HK-2 (cell line): ENCODE data around the gene DDX17.

Experiments used
- DNase-seq: peaks from one replicate; pipeline ENCODE4 v3.0.0-alpha.2; 2018; ENCODE audit not compliant: unreplicated experiment

The DDX17 gene

DNA sequence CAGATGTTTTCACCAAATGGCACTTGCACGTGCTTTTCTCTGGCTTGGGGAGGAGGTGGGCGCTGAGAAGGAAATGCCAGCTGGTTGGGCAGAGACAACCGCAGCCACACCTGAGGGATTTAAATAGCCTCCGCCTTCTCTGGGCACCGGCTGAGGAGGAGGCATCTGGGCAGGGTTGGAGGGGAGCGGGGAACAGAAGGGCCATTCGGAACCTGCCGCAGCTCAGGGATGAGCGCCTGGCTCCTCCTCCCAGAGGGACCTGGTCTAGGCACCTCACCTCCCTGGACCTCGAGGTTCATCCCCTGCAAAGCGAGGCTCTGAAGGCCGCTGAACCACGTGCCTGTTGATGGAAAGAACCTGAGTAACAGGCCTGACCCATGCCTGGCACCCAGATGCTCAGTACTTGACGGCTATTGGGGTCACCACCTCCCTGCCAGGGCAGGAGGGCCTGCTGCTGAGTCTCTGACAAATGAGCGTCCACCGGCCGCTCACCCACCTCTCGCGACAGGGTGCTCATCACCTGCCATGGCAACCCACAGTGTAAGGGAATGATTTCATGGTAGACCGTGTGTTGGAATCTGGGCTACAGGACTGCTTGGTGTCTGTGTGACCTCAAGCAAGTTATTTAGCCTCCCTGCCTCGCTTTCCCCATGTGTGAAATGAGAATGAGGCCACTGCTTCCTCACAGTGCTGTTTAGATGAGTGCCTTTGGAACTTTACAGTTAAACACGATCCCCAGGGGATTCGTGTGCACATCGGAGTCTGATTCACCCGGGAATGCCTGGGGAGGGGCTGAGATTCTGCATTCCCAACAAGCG is 40.2 kb downstream of the DDX17 start:
- DNase-seq, result no peak

DNA sequence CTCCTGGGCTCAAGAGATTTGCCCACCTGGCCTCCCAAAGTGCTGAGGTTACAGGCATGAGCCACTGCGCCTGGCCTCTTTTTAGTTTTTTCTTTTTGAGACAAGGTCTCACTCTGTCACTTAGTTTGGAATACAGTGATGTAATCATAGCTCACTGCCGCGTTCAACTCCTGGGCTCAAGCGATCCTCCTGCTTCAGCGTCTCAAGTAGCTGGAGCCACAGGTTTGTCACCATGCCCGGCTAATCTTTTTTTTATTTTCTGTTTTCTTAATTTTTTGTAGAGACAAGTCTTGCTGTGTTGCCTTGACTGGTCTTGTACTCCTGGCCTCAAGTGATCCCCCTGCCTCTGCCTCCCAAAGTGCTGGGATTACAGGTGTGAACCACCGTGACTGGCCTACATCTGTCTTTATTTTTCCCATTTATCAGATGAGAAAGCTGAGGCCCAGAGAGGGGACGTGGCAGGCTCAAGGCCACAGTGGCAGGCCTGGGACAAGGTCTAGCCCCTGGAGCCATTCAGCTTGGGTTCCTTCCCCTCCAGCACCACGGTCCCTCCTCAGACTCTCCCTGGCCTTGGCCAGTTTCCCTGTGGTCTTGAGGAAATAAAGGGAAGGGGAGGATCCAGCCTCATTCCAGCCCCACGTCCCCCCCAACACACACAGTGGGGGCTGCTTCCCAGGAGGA is 41.0 kb downstream of the DDX17 start:
- DNase-seq, result no peak

DNA sequence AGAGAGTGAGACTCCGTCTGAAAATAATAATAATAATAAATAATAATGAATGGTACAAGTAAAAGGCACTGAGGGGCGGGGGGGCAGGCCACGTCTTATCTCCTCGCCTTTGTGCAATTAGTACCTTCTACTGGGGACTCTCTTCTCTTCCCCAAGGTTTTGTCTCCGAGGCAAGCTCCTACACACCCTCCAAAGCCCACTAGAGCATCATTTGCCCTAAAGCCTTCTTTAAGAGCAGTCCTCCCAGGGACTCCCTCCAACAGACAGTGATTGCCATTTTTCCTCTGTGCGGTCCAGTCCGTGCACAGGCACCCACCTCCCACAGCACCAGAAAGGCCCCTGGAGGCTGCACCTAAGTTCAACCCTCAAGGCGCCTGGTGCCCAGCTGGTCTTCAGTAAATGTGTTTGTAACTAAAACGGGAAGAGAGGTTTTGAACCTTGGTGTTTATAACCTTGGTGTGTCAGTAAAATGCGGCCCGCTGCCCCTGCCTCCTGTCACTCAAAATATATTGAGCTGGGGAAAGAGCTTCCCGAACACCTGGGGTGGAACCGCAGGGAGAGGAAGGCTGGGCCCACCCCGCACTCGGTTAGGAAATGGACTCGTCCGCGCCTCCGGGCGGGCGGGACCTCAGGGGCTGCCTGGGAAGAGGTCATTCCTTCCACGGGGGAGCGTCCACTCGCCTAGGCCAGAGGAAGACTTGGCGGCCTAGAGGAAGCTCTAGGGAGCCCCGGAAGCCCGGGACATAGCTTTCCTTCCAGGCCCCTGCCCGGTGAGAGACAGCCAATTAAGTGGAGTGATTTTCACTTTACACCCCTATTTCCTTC is 42.9 kb downstream of the DDX17 start:
- no peak for DNase-seq

DNA sequence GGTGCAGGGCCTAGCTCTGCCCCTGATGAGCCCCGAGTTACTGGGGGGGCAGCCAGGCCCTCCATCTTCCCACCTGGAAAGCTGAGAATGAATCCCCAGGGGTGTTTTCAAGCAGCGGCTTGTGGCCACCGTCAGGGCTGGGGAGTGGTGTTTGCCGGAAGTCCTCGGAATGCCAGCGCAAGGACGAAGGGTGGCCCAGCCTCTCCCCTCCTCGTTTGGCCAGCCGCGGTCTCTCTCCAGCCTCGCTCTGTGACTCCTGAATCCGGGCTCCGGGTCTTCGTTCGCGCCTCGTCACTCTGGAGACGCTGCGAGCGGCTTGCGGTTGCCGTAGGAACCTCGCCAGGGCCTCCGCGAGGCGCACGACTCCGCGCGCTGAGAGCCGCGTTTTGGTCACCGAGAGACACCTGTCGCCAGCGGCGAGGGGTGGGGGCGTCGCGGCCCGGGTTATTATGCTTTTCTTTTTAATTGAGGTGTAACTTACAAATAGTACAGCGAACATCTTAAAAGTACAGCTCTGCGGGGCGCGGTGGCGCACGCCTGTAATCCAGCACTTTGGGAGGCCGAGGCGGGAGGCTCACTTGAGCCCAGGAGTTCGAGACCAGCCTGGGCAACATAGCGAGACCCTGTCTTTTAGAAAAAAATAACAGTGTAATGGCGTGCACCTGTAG is 44.6 kb downstream of the DDX17 start:
- DNase-seq, result peak; percentile 77

DNA sequence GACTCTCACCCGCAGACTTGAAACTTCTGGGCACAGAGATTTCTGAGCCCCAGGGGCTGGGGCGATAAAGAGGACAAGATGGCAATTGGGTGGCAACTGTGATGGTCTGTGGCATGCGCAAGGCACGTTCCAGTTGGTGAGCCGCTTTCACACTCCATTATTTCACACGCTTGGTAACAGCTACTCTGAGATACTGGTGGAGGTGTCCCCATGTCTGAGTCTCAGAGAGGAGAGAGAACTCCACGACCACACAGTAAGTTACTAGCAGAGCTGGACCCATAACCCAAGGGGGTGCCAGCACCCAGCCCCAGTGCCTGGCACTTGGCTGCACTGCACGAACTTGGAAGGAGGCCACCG is 45.1 kb downstream of the DDX17 start:
- no peak for DNase-seq

DNA sequence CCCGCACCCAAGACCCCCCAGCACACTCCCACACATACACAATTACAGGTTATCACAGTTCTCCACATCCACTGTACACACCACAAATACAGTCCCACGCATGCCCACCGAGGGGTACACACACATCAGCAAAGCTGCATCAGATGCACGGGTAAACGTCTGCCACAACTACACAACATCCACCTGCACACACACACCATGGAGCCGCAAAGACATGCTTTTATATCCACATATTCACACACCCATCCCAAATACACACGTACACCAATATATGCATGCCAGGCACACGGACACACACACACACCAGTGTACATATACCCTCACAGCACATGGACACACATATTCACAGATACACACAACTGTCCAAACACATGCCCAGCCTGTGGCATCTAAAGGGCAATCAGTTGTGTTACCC is 45.7 kb downstream of the DDX17 start:
- no peak for DNase-seq

DNA sequence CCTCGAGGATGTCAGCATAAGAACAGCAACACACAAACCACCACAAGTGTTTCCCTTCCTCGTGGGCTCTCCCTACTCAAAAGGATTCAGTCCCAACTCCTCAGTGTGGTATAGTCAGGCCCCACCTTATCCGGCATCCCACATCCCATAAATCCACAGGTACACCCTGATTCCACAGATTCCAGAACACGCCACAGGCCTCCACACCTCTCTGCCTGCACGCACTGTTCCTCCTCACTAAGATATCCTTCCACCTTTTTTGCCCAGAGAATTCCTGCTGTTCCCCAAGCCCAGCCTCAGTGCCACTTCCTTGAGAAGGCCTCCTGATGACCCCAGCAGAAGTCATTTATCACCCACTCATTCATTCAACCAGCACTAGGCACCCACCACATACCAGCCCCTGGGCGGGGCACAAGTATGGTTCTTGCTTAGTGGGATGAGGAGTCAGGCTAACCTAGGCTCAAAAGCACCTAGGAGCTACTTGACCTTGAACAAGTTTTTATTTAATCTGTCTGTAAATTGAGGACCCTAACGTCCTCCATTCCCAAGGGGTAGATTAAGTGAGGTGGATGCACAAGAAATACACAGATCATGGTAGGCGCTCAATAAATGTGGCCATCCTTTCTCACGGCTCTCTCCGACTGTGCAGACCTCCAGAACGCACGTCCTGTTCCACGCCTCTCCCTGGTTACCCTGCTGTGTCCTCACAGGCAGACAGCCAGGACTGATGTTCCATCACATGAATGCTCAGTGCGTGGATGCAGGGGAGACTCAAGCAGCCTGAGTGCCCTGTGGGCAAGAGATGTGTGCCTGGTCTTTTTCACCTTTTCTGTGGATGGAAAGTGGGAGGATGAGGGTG is 49.0 kb downstream of the DDX17 start:
- DNase-seq, result no peak

DNA sequence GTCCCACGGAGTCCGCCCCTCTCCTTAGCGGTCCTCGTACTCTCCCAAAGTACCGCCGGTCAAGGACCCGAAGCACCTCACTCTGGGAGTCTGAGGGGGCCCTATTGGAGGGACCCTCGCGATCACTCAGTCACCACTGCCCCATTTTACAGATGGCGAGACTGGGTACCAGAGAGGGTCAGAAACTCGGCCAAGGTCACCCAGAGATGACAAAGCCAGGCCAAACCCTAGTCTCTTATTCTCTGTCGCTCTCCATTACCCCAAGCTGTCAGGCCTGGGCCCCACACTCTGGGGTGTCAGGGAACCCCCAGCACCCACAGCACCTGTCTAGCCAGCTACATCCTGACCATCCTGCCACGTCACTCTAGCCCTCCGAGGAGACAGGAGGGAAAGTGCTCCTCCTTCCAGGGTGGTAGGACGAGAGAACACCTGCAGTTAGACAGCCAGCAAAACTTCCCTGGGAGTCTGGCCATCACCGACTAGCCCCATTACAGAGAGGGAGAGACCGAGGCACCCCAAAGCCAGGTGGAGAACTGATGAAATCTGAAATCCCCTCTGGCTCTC is 49.8 kb downstream of the DDX17 start:
- DNase-seq, result no peak

DNA sequence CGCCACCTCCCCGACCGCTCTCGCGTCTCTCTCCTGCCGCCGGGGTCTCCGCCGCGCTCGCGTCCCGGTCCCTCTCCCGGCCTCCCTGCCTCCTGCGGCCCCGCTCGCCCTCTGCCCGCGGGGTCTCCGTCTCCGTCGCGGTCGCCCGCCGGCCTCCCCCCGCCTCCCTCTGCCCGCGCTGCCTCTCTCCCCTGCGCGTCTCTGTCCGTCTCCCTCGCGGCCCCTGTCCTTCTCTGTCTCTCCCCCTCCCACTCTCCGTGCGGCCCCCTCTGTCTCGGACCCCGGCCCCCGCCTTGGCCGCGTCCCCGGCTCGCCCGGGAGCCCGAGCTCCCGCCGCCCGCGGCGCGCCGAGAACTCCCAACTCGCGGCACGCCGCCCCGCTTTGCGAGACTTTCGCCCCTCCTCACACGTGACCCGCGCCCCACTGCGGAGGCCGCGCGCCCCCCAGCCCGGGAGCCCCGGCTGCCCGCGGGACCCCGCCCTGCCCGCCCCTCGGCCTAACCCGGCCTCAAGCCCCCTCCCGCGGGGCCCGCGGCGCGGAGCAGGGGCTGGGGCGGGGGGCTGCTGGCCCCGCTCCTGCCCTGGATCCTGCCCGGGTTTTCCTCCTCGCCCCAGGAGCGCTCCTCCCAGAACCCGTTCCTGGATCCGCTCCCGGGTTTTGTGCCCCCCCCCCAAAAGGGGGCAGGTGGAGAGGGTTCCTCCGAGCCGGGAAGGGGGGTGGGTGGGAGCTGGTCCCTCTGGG is 50.4 kb downstream of the DDX17 start:
- no peak for DNase-seq

DNA sequence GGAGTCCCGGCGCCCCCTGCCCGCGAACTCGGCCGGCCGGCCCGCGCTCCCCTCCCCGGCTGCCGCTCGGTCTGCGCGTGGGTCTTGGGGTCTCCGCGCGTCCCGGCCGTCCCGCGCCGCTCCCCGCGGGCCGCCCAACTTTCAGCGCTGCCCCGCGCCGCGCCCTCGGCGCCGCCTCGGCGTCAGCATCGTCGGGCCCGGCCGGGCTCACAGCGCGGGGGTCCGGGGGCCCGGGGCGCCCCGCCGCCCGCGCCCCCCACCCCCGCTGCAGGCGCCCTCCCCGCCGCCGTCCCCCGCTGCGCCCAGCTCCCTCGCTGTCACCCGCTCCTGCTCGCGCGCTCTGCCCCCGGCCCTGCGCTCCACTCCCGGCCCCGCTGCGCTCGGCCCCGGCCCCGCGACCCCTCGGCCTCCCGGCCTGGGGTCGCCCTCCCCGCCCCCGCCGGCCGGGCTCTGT is 51.0 kb downstream of the DDX17 start, which contains the start of gene KCNJ4:
Gene KCNJ4 (minus strand): TSS at position 124 of the 454 bp plus-strand sequence. CDS start 27,067 bp downstream, outside the sequence.
- DNase-seq, result no peak

DNA sequence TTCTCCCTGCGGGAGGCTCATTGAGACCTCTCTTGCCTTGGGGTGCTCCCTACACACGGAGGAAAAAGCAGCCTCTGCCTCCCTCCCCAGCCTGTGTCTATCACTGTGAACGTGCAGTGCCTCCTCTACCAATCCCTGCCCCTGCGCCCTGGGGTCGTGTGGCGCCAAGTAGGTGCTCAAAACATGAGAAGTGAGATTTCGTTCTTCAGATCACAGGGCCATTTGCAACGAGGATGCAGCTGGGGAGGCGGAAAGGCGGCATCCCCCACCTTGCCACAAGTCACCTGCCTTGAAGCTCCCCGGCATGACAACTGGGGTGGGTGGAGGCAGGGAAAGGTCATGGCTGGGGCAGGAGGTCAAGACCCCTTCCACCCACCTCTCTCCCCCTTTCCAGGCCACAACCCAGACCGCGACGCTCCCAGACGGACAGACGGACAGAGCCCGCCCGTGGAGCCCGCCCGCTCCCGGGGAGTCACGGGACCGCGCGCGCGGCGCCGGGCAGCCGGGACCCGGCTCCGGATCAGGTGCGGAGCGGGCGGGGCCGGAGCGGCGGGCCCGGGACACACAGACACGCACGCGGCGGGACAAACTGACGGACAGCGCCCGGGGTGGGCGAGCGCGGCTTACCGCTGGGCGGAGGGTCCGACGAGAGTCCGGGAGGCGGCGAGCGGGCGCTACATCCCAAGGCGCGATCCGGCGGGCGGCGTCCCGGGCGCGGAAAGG is 51.6 kb downstream of the DDX17 start:
- DNase-seq, result no peak

DNA sequence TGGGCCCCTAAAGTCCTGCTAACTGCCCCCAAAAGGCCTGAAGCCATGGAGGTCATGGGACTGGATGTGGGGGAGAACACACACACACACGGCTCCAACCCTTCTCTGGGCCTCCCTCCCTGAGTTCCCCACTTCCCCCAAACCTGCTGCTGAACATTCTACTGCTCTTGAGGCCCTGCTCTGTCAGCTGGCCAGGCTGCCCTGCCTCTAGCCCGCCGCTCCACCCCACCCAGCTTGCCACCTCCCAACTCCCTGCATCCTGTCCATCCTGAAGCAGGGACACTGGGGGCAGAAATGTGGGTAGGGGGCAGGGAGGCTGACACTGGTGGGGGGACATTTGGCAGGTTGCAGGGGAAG is 52.1 kb downstream of the DDX17 start:
- DNase-seq, result no peak

DNA sequence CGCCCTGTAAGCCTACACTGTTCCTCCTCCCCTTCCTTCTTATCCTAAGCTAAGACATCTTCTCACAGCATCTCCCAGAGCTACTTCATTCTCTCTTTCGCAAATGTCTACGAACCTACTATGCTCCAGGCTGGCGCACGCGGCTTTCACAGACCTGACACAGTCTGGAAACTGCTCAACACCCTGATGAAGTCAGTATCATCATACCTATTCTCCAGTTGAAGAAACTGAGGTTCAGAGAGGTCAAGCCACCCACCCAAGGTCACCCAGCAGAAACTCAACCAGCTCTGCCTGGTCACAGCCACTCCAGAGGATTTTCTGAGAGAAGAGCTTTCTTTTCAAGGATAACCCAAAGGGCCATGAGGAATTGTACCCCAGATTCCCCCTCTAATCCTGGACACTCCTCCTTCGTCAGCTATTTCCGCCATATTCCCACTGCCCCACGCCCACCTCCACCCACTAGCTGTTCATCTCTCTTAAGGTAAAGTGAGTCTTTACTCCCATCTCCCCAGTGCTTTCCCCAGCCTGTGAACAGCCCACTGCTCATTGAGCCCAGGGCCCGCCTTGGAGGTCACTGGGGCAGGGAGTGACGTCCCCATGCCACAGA is 52.9 kb downstream of the DDX17 start:
- DNase-seq, result no peak

DNA sequence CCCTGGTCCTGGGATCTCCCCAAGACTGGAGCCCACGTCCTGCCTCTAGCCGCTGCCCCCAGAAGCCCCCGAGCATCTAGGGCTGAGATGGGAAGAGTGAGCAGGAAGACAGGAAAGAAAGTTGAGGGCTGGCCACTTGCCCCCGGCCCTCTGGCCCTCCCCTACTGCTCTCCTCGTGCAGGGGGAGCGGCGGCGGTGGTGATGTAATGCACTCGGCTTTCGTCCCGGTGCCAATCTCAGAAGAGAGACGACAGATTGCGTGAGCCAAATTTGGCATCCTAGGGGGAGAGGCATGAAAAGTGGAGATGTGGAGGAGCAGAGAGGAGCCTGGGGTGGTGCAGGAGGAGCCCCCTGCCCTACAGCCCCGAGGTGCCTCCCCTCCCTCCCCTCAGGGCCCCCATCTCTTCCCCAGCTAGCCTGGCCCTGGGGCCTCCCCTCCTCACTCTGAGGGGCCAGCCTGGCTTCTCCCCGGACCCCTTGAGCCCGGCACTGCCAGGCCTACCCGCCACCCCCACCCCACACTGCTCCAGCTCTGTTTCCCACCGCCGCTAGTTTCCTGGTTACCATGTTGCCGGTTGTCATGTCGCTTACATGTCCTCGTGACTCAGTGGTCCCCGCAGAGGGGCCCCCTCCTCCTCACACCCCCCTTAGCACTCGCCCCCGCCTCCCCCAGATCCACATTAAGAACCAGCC is 53.6 kb downstream of the DDX17 start:
- DNase-seq, result no peak

DNA sequence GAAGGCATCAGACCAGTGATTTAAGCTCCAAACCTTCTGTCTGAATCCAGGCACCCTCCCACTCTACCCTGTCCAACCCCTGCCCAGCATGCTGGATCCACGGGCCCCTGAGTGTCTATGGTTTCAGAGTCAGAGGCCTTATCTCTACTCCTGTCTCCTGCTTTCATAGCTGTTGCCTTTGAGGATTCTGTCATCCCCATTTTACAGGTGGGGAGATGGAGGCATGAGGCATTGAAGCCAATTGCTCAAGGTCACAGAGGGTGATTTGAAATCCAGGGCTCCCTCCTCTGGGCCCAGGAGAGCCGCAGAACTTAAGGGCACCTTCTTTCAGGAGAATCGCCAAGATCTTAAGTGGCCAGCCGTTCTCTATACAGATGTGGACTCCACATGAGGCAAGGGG is 54.2 kb downstream of the DDX17 start:
- no peak for DNase-seq

DNA sequence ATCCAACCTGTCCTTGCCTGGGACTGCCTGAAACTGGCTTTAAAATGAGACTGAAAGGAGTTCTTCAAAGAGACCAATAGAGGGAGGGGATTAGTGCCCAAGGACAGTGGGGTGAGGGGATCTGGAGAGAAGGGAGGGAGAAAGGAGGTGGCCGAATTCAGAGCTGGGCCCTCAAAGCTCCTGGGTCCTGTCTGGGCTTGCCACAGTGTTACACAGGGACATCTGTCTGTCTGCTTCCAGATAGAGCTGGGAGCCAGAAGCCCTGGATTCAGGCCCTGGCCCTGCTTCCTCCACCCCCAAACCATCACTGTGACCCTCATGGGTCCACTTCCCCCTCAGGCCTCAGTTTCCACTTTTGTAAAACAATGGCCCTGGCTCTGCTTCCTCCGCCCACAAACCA is 54.7 kb downstream of the DDX17 start:
- no peak for DNase-seq

DNA sequence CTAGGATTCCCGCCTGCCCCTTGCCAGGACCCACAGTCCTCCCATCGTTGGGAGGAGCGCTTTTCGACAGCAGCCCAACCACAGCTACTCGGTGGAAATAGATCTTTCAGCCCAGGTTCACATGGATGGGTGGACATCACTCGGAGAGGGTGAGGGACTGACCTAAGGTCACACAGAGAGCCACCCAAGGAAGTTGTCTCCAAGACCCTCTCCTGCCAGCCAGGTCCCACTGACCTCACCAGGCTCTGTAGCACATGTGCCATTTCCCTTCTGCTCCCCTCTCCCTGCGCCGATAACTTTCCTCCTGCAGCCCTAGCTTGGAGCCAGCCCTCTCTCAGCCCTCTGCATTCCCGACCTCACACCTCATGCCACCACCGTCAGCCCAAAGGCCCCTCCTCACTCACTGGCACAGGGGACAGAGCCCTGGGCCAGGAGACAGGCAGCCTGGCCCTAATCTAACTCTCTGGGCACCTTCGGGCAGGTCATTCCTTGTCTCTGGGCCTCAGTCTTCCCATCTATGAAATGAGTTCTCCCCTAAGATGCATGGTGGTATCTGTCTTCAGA is 55.8 kb downstream of the DDX17 start:
- no peak for DNase-seq

DNA sequence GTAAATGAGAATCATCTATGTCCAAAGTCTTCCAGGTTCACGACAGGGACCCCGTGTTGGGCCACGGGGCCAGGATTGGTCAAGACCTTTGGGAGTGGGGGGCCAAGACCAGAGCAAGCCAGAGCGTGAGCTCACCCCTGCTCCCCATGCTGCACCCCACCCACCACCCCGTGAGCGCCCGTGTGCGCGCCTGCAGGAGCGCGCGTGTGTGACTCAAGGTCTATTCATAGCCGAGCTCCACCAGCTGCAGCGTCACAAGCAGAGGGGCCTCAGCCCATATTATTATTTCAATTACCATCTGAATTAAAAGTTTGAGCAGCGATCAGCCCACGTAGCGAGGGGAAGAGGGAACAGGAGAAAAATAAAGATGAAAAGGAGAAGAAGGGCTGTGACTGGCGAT is 56.3 kb downstream of the DDX17 start:
- DNase-seq, result no peak
